HG03060 (cell line): ENCODE results near the gene FBXO34.
A peak's percentile ranks its signal among the peaks of the same experiment; 100 is the strongest.

Experiments used
- ATAC-seq: cut with Tn5 transposase; IDR thresholded peaks from one replicate; pipeline ENCODE4 v1.9.1; 2021; ENCODE audit warnings: low read depth, moderate number of reproducible peaks; ENCODE audit not compliant: unreplicated experiment

FBXO34 gene

GRCh38 chr14:55270832-55271571, at the start of gene FBXO34:
Gene FBXO34 (plus strand): TSS chr14:55271421. CDS start chr14:55350391, 78,970 bp downstream.
- ATAC-seq = peak; percentile 73

- no peak for ATAC-seq
These were observed 49.3 kb upstream of the FBXO34 start for GRCh38 chr14:55221968-55222367.

GRCh38 chr14:55223364-55223763, 47.9 kb upstream of the FBXO34 start:
- ATAC-seq = no peak

GRCh38 chr14:55228261-55228660, 43.0 kb upstream of the FBXO34 start:
- ATAC-seq = no peak

GRCh38 chr14:55233591-55233990, 37.6 kb upstream of the FBXO34 start:
- ATAC-seq = no peak

GRCh38 chr14:55238019-55238680, 33.1 kb upstream of the FBXO34 start:
- ATAC-seq = no peak

- ATAC-seq = no peak
These were observed 31.9 kb upstream of the FBXO34 start for GRCh38 chr14:55239320-55239719.

GRCh38 chr14:55240526-55241178, 30.6 kb upstream of the FBXO34 start:
- no peak for ATAC-seq

GRCh38 chr14:55241673-55242072, 29.5 kb upstream of the FBXO34 start:
- ATAC-seq = no peak

- ATAC-seq = no peak
These were observed 27.8 kb upstream of the FBXO34 start for GRCh38 chr14:55243386-55243785.

GRCh38 chr14:55243813-55244212, 27.4 kb upstream of the FBXO34 start:
- no peak for ATAC-seq

GRCh38 chr14:55245657-55246268, 25.5 kb upstream of the FBXO34 start:
- no peak for ATAC-seq

- ATAC-seq = no peak
These were observed 22.8 kb upstream of the FBXO34 start for GRCh38 chr14:55248411-55248810.

- ATAC-seq = no peak
These were observed 21.8 kb upstream of the FBXO34 start for GRCh38 chr14:55249423-55249822.

- no peak for ATAC-seq
These were observed 17.9 kb upstream of the FBXO34 start for GRCh38 chr14:55253276-55253675.

- ATAC-seq = no peak
These were observed 16.6 kb upstream of the FBXO34 start for GRCh38 chr14:55254581-55254980.

GRCh38 chr14:55255979-55256378, 15.2 kb upstream of the FBXO34 start:
- no peak for ATAC-seq

GRCh38 chr14:55256586-55256985, 14.6 kb upstream of the FBXO34 start:
- no peak for ATAC-seq

- ATAC-seq = no peak
These were observed 6.0 kb upstream of the FBXO34 start for GRCh38 chr14:55265197-55265596.

GRCh38 chr14:55267820-55268219, 3.4 kb upstream of the FBXO34 start:
- ATAC-seq = no peak
